HG02763 (cell line): ENCODE measurements around the gene SLC7A14.

Experiments
- ATAC-seq: cut with Tn5 transposase; IDR thresholded peaks from one replicate; pipeline ENCODE4 v1.9.1; 2021; ENCODE audit warnings: mild to moderate bottlenecking, moderate library complexity; ENCODE audit not compliant: unreplicated experiment

SLC7A14 gene

DNA sequence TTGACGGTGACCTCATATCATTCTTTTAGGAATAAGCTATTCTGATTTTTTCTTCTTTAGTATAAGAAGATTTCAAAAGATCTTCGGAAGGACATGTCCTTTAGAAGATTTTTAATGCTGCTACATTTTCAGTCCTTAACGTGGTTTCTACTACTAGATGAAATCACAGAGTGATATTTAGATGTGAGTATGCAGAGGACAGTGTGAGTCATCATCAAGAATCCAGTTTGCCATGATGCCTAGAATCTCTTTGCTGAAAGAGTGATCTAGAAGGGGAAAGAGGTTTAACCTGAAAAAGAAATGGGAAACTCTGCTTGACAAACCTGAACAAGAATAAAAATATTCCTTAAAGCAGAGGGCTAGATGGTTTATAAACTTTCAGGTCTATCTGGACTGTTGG, 43.2 kb downstream of the SLC7A14 start:
- ATAC-seq = no peak

DNA sequence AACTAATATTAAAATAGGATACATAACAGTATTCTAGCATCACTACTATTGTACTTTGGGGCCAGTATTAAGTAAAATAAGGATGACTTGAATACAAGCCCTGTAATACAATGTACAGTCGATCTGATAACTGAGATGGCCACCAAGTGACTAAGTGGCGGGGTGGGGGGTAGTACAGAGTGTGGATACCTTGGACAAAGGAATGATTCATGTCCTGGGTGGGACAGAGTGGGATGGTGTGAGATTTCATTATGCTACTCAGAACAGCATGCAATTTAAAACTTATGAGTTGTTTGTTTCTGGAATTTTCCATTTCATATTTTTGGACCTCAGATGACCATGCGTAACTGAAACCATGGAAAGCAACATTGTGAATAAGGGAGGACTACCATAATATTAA, 46.0 kb downstream of the SLC7A14 start:
- no peak for ATAC-seq

DNA sequence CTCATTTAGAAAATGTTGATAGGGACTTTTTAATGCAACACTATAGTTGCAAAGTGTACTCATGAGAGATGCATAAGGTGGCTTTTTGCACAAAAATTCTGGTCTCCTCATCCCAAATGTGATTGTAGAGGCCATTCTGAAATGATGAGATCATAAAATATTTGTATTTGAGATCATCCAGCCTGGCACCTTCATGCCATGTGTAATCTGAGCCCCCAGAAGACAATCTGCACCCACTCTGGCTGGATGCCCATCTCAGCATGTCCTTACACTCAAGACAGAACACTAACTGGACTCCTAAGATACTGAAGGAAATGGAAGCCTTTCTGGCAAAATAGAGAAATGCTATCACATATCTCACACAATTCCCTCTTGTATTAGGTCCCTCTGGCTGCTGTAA, 49.2 kb downstream of the SLC7A14 start:
- ATAC-seq = no peak

GRCh38 chr3:170534227-170534626, 51.6 kb downstream of the SLC7A14 start:
- ATAC-seq = no peak

DNA sequence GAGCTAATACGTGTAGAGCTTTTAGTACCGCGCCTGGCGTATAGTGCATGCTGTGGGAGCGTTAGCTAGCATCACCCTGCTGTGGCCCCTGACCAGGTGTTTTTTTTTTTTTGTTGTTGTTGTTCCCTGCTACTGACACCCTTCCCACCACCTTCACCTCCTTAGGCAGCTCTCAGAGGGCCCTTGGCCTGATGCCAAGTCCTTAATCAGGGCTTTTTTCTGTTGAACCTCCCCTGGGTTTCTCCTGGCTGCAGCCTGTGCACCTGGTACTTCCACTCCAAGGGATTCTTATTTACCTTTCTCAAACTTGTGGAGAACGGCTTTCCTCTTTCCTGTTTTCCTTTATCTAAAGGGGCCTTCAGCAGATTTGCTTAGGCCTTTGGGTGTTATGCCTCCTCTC, 53.3 kb downstream of the SLC7A14 start:
- no peak for ATAC-seq

GRCh38 chr3:170531657-170532335, 54.1 kb downstream of the SLC7A14 start:
- ATAC-seq = no peak

DNA sequence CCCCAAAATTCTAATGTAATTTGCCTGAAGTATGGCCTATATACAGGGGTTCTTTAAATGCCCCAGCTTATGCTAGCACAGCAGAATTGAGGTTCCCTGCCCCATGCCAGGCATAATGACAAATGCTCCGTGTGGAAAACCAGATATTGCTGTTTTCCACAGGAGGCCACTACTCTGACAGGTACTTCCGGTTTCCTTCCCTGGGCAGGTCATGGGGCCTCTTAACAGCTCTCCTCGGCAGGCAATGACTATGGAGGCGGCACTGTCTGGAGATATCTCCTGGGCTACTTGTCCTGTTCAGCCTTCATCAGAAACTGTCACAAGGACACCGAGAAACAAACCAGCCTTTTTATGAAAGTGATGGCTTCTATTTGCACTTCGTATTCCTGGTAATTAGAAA, 54.8 kb downstream of the SLC7A14 start:
- no peak for ATAC-seq

DNA sequence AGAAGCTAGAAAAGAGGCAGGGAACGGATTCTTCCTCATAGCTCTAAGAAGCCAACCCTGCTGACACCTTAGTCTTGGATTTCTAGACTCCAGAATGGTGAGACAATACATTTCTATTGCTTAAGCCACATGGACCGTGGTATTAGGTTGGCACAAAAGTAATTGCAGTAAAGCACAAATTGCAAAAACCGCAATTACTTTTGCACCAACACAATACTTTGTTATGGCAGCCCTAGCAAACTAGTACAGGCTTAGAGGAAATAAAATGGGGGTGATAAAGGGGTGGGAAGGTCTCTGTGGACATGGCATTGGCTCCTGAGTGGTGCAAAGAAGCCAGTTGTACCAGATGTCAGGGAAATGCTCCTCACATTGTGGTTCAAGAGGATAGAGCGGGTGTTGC, 56.0 kb downstream of the SLC7A14 start:
- no peak for ATAC-seq

GRCh38 chr3:170529346-170529745, 56.5 kb downstream of the SLC7A14 start:
- ATAC-seq = no peak

GRCh38 chr3:170528726-170529125, 57.1 kb downstream of the SLC7A14 start:
- no peak for ATAC-seq

DNA sequence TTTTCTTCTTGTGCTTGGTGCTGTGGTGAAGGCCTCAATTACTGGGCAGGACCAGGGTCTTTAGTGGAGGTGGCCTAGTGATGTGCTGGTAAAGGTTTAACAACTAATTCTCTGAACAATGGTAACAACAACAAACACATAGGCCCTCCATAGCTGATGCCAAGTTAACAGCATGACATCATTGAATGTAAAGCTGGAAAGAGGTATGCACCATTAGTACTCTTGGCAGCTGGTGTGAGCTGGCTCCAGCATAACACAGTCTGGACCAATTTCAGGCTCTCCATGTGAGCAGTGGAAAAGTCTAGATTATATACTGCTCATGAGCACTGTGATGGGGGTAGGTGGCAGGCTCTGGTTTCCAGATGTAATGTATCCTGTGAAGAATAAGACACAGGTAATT, 61.8 kb downstream of the SLC7A14 start:
- ATAC-seq = no peak

GRCh38 chr3:170523248-170523647, 62.6 kb downstream of the SLC7A14 start:
- no peak for ATAC-seq

DNA sequence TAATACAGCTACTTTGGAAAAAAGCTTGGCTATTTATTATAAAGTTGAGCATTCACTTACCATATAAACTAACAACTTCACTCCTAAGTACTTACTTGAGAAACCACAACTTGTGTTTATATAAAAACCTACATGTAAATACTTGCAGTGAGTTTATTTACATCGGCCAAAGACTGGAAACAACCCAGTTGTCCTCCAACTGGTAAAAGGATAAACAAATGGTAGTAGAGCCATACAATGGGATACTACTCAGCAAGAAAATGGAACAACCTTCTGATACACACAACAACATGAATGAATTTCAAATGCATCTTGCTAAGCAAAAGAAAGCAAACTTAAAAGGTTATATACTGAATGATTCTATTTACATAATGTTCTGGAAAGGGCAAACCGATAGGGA, 63.7 kb downstream of the SLC7A14 start:
- no peak for ATAC-seq

DNA sequence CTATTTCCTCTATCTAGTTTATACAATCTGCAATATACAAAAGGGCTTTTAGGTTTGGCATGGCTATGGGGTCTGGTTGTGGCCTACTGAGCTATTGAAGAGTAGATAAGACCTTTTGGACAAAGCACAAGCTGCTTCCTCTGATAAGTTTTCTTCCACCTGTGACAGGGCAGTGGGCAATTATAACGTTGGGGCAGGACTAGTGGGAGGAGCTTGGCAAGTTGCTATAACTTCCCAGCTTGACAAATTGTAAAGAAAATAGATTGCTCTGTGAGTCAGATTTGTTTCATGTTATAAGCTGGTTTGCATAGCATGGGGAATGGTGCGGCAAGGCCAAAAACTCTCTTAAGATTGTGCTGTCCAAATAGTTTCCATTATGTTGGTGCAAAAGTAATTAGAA, 64.9 kb downstream of the SLC7A14 start:
- no peak for ATAC-seq

- ATAC-seq = no peak
Measured at GRCh38 chr3:170517242-170517945, 68.5 kb downstream of the SLC7A14 start.

GRCh38 chr3:170513642-170514041, 72.2 kb downstream of the SLC7A14 start:
- ATAC-seq = no peak

- ATAC-seq = no peak
Measured at GRCh38 chr3:170511371-170511770, 74.5 kb downstream of the SLC7A14 start.

DNA sequence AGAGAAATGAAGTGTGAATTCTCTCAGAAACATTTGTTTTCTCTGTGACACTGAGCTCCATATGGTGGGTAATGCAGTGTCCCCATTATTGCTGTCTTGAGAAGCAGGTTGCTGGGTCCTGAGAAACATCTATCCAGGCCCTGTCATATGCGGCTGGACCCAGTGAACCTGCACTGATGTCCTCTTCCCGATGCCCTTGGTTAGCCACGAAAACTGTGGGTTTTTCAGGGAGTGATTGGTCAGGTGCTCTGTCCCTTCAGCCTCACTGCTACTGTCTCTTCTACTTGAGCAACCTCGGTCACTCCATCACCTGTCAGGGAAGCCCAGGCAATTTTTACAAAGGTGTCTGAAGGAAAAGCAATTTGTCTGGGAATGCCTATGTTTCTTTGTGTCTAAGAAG, 77.0 kb downstream of the SLC7A14 start:
- no peak for ATAC-seq

DNA sequence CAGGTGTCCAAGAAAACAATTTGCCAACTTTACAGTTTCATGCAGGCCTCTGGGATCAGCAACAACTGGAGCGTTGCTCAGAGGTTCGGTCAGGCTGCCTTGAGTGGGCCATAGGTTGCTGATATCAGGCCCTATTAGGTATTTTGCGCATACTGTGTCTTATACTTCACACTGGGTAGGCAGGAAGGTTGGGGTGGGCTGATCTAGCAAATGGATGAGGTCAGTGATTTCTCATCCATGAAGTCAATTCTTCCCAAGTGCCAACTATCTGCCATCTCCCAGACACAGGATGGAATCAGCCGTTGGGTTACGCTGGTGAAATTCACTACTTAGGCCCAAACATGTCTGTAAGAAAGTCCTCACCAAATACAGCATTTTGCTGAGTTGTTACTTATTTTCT, 77.6 kb downstream of the SLC7A14 start:
- ATAC-seq = no peak

- no peak for ATAC-seq
Measured at GRCh38 chr3:170507063-170507462, 78.8 kb downstream of the SLC7A14 start.

GRCh38 chr3:170506556-170506955, 79.3 kb downstream of the SLC7A14 start:
- ATAC-seq = no peak

DNA sequence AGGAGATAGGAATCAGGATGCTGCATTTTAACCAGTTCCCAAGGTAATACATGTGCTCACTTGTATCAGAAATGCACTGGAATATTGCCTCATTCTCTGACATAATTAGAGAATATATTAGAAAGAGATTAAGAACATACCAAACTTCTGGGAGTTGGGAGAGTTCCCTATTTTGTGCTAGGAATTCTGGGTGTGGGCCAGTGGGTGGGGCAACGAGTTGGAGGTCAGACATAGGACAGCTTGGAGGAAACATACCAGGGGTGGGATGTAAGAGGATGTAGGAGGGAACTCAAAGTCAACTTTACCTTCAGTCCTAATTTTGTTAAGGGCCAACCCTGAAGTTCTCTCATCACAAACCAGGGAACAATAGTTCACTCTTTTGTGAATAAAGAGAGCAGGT, 83.6 kb downstream of the SLC7A14 start:
- no peak for ATAC-seq

- ATAC-seq = no peak
Measured at GRCh38 chr3:170500995-170501394, 84.9 kb downstream of the SLC7A14 start.
